CD4-positive, alpha-beta T cell treated with Interleukin-2 at 100 ng/mL for 4 hours (primary cell): ENCODE results near the gene ZNF503.

Source experiments
- DNase-seq: peaks from one replicate; pipeline ENCODE4 v3.0.0-alpha.2; 2020; ENCODE audit warnings: low spot score

The ZNF503 gene

GRCh38 chr10:75353183-75353582, 48.4 kb downstream of the ZNF503 start:
- no peak for DNase-seq

GRCh38 chr10:75352650-75353049, 48.9 kb downstream of the ZNF503 start:
- no peak for DNase-seq

- no peak for DNase-seq
Observed at GRCh38 chr10:75351637-75352036, 49.9 kb downstream of the ZNF503 start.

- no peak for DNase-seq
Observed at GRCh38 chr10:75350791-75351190, 50.8 kb downstream of the ZNF503 start.
